ENCODE measurements around the gene IL27RA.
"Not testable (repeated sequence)": the region's sequence is repeated elsewhere in the genome, so short reads cannot be mapped to it uniquely, and the experiment has no call there.

IL27RA gene

DNA sequence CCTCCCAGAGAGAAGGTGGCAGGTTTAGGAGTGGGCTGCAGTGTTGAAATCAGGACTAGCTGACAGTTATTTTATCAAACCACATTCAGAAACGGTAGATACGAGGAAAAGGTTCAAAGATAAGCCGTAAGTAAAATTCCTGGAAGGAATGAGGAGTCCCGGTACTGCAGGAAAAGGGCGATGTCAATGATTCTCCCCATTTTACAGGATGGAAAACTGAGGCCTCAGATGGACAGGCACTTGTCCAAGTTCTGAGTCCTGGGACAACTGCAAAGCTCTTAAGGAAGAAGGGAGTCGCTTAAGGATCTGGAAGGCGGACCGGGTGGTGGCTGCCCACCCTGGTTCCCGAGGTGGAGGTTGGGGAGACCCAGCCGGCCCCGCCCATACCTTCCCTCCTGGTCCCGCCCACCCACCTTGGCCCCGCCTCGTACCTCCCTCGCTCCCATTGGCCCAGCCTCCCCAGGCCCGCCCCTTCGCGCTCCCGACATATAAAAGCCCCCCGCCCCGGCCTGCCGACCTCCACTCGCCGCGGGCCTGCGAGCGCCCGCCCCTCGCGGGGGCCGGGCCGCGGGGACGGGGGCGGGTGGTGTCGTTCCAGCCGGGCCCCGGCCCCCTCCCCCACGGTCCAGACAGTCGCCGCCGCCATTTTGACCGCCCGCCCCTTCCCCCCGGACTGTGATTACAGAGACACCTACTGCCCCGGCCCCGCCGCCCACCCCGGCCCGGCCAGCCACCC, 26.0 kb upstream of the IL27RA start:
- Mint-ChIP-seq H3K27ac (peak overlapping the region; percentile 100), H3K4me3 (peak overlapping the region; percentile 90), H3K27me3 (no peaks in the 10 kb centered on the region), H3K4me1 (peaks cover 39% of the 10 kb centered on the region), H3K9me3 (no peaks in the 10 kb centered on the region), H3K36me3 (no peaks in the 10 kb centered on the region)
- ATAC-seq (ENCODE audit: low read depth) (peak; percentile 48), DNase-seq (ENCODE audit: low spot score in 2 of 2) (peak; percentile 90 to 97)

GRCh38 chr19:14006085-14006765, 25.3 kb upstream of the IL27RA start, which contains the start of gene RFX1:
TSS of gene RFX1 (minus strand) at chr19:14006320. CDS start at chr19:13993843, 12,477 bp downstream.
- no peaks in the 10 kb centered on the region for H3K27me3 Mint-ChIP-seq
- H3K4me3 Mint-ChIP-seq: peak within 1 kb of the TSS; percentile 90
- H3K9me3 Mint-ChIP-seq: no peaks in the 10 kb centered on the region
- ATAC-seq (ENCODE audit: low read depth): peak; percentile 66
- DNase-seq (ENCODE audit: low spot score in 2 of 2): peak; percentile 99 to 100
- peak within 1 kb of the TSS; percentile 100 for H3K27ac Mint-ChIP-seq
- H3K36me3 Mint-ChIP-seq: no peaks in the 10 kb centered on the region
- H3K4me1 Mint-ChIP-seq: peaks cover 34% of the 10 kb centered on the region

- no peak for ATAC-seq (ENCODE audit: low read depth)
- Mint-ChIP-seq H3K36me3 (no peaks in the 10 kb centered on the region), H3K27me3 (no peaks in the 10 kb centered on the region), H3K4me1 (peaks cover 34% of the 10 kb centered on the region), H3K27ac (peak overlapping the region; percentile 100), H3K9me3 (no peaks in the 10 kb centered on the region), H3K4me3 (peak overlapping the region; percentile 90)
- peak in 1 of 2 donors; percentile 96 for DNase-seq (ENCODE audit: low spot score in 2 of 2)
These were observed 24.6 kb upstream of the IL27RA start for GRCh38 chr19:14006766-14007562.

- H3K27ac Mint-ChIP-seq: peak overlapping the region; percentile 10
- H3K27me3 Mint-ChIP-seq: no peaks in the 10 kb centered on the region
- H3K4me1 Mint-ChIP-seq: peaks cover 17% of the 10 kb centered on the region
These were observed 19.1 kb upstream of the IL27RA start for GRCh38 chr19:14012378-14012915.

GRCh38 chr19:14015524-14016035, 16.0 kb upstream of the IL27RA start:
- Mint-ChIP-seq H3K9me3 (no peaks in the 10 kb centered on the region), H3K4me1 (peaks cover 23% of the 10 kb centered on the region), H3K36me3 (no peaks in the 10 kb centered on the region), H3K27ac (peak overlapping the region; percentile 91), H3K4me3 (peak overlapping the region; percentile 77), H3K27me3 (no peaks in the 10 kb centered on the region)
- DNase-seq (ENCODE audit: low spot score in 2 of 2) (peak in 1 of 2 donors; percentile 52), ATAC-seq (ENCODE audit: low read depth) (peak; percentile 91)

More at GRCh38 chr19:14012378-14012915, 19.1 kb upstream of the IL27RA start:
- no peaks in the 10 kb centered on the region for H3K9me3 Mint-ChIP-seq
- H3K4me3 Mint-ChIP-seq: no peak overlapping the region
- DNase-seq (ENCODE audit: low spot score in 2 of 2): no peak
- no peak for ATAC-seq (ENCODE audit: low read depth)
- H3K36me3 Mint-ChIP-seq: no peaks in the 10 kb centered on the region

- H3K36me3 Mint-ChIP-seq: no peaks in the 10 kb centered on the region
- no peaks in the 10 kb centered on the region for H3K9me3 Mint-ChIP-seq
- DNase-seq (ENCODE audit: low spot score in 2 of 2) (no peak), ATAC-seq (ENCODE audit: low read depth) (peak; percentile 63)
- H3K27me3 Mint-ChIP-seq: no peaks in the 10 kb centered on the region
- peak overlapping the region; percentile 59 for H3K4me3 Mint-ChIP-seq
- H3K4me1 Mint-ChIP-seq: peaks cover 20% of the 10 kb centered on the region
- peak overlapping the region; percentile 16 for H3K27ac Mint-ChIP-seq
These were observed 12.5 kb upstream of the IL27RA start for GRCh38 chr19:14019100-14019499.

- peaks cover 16% of the 10 kb centered on the region for H3K4me1 Mint-ChIP-seq
- H3K36me3 Mint-ChIP-seq; H3K9me3 Mint-ChIP-seq; ATAC-seq (ENCODE audit: low read depth); H3K4me3 Mint-ChIP-seq; H3K27ac Mint-ChIP-seq; H3K27me3 Mint-ChIP-seq; DNase-seq (ENCODE audit: low spot score in 2 of 2): not testable (repeated sequence)
These were observed 11.8 kb upstream of the IL27RA start for GRCh38 chr19:14019739-14020138.

DNA sequence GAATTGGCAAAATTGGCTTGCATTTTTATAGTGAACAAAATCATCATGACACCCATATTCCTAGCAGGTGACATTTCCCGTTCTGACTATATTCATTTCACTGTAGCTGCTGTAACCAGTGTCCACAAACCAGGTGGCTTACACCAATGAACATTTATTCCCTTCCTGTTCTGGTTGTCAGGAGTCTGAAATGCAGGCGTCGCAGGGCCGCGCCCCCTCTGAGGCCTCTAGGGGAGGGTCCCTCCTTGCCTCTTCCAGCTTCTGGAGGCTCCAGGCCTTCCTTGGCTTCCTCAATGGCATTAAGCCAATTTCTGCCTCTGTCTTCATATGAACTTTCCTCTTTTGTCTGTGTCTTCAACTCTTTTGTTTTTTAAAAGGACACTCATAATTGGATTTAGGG, 10.1 kb upstream of the IL27RA start:
- no peak for DNase-seq (ENCODE audit: low spot score in 2 of 2)
- Mint-ChIP-seq H3K4me1 (peaks cover 13% of the 10 kb centered on the region), H3K36me3 (no peaks in the 10 kb centered on the region), H3K4me3 (no peak overlapping the region), H3K27me3 (no peaks in the 10 kb centered on the region), H3K27ac (no peak overlapping the region), H3K9me3 (no peaks in the 10 kb centered on the region)
- ATAC-seq (ENCODE audit: low read depth): no peak

DNA sequence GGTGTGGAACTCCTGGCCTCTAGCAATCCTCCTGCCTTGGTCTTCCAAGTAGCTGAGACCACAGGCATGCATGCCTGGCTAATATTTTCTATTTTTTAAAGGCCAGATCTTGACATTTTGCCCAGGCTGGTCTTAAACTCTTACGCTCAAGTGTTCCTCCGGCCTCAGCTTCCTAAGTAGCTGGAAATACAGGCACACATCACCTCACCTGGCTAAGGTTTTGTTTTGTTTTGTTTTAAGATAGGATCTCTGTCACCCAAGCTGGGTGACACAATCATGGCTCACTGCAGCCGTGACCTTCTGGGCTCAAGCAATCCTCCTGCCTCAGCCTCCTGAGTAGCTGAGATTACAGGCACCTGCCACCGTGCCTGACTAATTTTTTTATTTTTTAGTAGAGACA, 9.1 kb upstream of the IL27RA start:
- H3K36me3 Mint-ChIP-seq: no peaks in the 10 kb centered on the region
- DNase-seq (ENCODE audit: low spot score in 2 of 2) (no peak), ATAC-seq (ENCODE audit: low read depth) (no peak)
- no peak overlapping the region for H3K4me3 Mint-ChIP-seq
- H3K4me1 Mint-ChIP-seq: peaks cover 13% of the 10 kb centered on the region
- H3K27ac Mint-ChIP-seq: no peak overlapping the region
- no peaks in the 10 kb centered on the region for H3K27me3 Mint-ChIP-seq
- no peaks in the 10 kb centered on the region for H3K9me3 Mint-ChIP-seq

- ATAC-seq (ENCODE audit: low read depth) (no peak), DNase-seq (ENCODE audit: low spot score in 2 of 2) (no peak)
- Mint-ChIP-seq H3K27me3 (no peaks in the 10 kb centered on the region), H3K4me1 (peaks cover 12% of the 10 kb centered on the region), H3K9me3 (no peaks in the 10 kb centered on the region), H3K4me3 (no peak overlapping the region), H3K27ac (no peak overlapping the region), H3K36me3 (no peaks in the 10 kb centered on the region)
These were observed 7.9 kb upstream of the IL27RA start for GRCh38 chr19:14023404-14024235.

DNA sequence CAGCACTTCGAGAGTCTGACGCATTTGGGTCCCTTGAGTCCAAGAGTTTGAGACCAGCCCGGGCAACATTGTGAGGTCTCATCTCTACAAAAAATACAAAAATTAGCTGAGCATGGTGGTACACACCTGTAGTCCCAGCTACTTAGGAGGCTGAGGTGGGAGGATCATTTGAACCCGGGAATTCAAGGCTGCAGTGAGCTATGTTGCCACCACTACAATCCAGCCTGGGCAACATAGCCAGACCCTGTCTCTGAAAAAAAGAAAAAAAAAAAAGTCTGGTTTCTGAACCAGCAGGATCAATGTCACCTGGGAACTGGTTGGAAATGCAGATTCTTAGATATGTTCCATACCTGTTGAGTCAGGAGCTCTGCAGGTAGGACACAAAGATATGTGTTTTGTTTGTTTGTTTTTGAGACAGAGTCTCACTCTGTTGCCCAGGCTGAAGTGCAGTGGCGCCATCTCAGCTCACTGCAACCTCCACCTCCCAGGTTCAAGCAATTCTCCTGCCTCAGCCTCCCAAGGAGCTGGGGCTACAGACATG, 4.8 kb upstream of the IL27RA start:
- not testable (repeated sequence) for ATAC-seq (ENCODE audit: low read depth)

DNA sequence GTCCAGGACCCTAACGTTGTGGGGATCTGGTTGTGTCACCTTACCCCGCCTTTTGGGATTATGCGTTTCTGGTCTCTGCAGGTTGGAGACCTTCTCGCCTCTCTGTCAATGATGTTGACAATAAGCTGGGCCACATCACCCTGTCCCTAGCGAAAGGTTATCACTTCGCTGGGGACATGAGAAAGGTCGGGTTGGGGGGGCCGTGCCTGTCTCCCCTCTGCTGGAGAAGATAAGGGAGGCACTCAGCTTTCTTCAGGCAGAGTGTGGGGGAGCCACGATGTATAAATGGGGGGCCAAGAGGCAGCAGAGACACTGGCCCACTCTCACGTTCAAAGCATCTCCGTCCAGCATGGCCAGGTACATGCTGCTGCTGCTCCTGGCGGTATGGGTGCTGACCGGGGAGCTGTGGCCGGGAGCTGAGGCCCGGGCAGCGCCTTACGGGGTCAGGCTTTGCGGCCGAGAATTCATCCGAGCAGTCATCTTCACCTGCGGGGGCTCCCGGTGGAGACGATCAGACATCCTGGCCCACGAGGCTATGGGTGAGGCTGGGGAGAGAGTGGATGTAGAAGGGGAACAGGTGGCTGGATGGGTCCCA, 3.6 kb upstream of the IL27RA start, which contains the start of gene RLN3:
Gene RLN3, plus strand, starts transcription at position 293 of the 595 bp plus-strand sequence. Its CDS starts 57 bp downstream, at position 350.
- ATAC-seq (ENCODE audit: low read depth) (no peak), DNase-seq (ENCODE audit: low spot score in 2 of 2) (no peak)
- Mint-ChIP-seq H3K36me3 (peaks cover 2% of the 10 kb centered on the region), H3K4me1 (peaks cover 26% of the 10 kb centered on the region), H3K27me3 (no peaks in the 10 kb centered on the region), H3K9me3 (no peaks in the 10 kb centered on the region), H3K27ac (peak within 1 kb of the TSS; percentile 35), H3K4me3 (no peak within 1 kb of the TSS)

More for the DNA sequence above, 4.8 kb upstream of the IL27RA start:
- not testable (repeated sequence) for H3K36me3 Mint-ChIP-seq; DNase-seq (ENCODE audit: low spot score in 2 of 2); H3K27me3 Mint-ChIP-seq; H3K4me3 Mint-ChIP-seq; H3K27ac Mint-ChIP-seq; H3K9me3 Mint-ChIP-seq
- peaks cover 21% of the 10 kb centered on the region for H3K4me1 Mint-ChIP-seq

Data from memory B cell (primary cell).